Activated naive CD4-positive, alpha-beta T cell treated with anti-CD3 and anti-CD28 coated beads, Interleukin-2, amount 50 U/mL, for 72 hours (primary cell): ENCODE data around the gene KCNA4. TPM values are rescaled to one million over a fixed set of nuclear protein-coding genes. Genes with fewer than 3 reads are reported as not detected.
"Not testable (repeated sequence)": the region's sequence is repeated elsewhere in the genome, so short reads cannot be mapped to it uniquely, and the experiment has no call there.

Experiments used
- ATAC-seq, 2 donors: fragments of 150-1000 bp; cut with Tn5 transposase; 2 replicates each; pipeline ENCODE4 v1.10.0; 2021; ENCODE audit warnings: mild to moderate bottlenecking in 2 of 2, moderate library complexity in 2 of 2
- DNase-seq, 2 donors: peaks; one replicate each; pipeline ENCODE4 v3.0.0; 2021 to 2022; ENCODE audit warnings: low spot score in 2 of 2
- H3K27ac Mint-ChIP-seq, 2 donors: one replicate each; pipeline ENCODE4 v1.8.0; 2022; ENCODE audit warnings: mild to moderate bottlenecking in 2 of 2, mixed read lengths in 2 of 2
- H3K36me3 Mint-ChIP-seq, 2 donors: one replicate each; pipeline ENCODE4 v1.8.0; 2022; ENCODE audit warnings: mixed read lengths in 2 of 2
- H3K9me3 Mint-ChIP-seq, 2 donors: one replicate each; pipeline ENCODE4 v1.8.0; 2022; ENCODE audit warnings: mixed read lengths in 2 of 2
- total RNA-seq, 2 donors: library from RNA; stranded (reverse); gene quantifications; one replicate each; pipeline ENCODE4 v1.2.3, GENCODE V29; 2022

The KCNA4 gene
- total RNA-seq, 2 donors from 2014 or later = not detected

DNA sequence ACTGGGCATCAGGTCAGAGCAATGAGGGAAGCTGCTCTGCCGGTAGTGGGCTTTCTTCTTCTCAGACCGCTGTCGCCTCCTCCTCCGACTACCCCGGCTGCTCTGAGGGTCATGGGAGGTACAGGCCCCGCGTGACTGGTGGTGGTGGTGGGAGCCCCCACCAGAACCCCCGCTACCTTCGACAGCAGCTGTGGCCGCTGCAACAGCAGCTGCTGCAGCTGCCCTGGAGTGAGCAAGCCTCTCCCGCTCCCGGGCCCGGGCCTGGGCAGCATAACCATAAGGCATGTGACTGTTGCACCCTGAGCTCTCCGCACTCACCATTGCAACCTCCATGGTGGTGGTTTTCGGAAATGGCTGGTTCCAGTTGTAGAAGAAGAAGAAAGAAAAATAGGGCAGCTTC, 4.5 kb downstream of the KCNA4 start:
- no peak overlapping the region for H3K27ac Mint-ChIP-seq
- ATAC-seq = no peak
- peaks cover 4 to 7% of the 10 kb centered on the region in 2 donors for H3K9me3 Mint-ChIP-seq
- peaks cover 4 to 10% of the 10 kb centered on the region in 2 donors for H3K36me3 Mint-ChIP-seq
- no peak for DNase-seq

DNA sequence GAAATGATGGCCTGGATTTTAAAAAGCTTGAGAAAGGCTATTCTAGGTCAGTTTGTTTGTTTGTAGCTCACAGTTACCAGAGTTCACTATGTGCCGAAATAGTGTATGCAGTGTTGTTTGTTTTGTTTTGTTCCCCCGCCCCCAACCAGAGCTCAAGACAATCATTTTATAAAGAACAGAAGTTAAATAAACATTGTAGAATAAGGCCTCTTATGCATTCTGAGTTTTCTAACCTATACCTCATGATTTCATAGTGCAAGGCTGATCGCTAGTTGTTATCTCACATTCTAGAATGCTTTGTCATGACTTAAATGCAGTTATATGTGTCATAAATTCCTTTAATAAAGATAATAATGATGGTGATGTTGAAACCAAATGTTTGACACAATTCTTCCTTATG, 7.8 kb downstream of the KCNA4 start:
- Mint-ChIP-seq H3K9me3 (peaks cover 4 to 11% of the 10 kb centered on the region in 2 donors), H3K27ac (no peak overlapping the region), H3K36me3 (peaks cover 4 to 10% of the 10 kb centered on the region in 2 donors)
- DNase-seq (no peak), ATAC-seq (no peak)

DNA sequence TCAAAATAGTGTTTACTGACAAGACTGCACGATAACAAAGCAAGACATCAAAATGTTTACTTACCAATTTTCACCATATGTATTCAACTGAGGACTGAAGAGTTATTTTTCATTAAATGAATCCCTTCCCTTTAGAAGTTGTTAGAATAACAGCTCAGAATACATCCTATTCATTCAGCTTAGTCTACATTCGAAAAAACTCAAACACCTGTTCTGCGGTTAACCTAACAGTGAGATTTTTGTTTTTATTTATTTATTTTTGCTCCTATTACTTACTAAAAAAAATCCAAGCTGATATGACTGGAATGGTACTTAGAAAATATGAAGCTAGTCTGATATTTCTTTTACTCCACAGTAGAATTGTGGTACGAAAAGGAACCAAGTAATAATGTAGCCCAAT, 10.0 kb downstream of the KCNA4 start:
- ATAC-seq = no peak

DNA sequence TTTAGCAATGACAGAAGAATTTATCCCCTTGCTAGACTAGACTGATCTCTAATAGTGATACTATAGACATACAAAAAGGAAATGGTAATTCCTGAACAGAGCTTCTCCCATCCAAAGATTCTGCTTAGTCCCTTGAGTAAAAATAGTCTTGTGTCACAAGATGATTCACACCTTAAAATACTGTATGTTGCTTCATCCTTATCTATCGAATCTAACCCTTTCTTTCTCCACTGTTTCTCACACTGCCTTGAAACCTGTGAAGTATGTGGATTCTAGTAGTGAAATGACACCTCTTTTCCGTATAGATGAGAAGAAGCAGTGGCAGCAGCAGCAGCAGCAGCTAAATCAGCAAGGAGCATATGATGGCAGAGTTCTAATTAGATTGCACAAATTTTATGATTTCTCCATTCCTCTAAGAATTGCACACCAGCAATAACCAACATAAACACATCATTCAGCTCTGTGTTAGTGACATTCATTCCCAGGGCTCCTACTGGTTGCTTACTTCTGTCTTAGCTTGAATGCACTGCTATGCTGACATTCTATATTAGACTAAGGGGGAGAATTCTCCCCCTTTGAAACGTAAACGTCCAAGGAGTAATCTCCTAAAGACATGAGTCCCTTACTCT, 14.6 kb downstream of the KCNA4 start:
- DNase-seq = no peak
- peaks cover 0 to 3% of the 10 kb centered on the region in 2 donors for H3K9me3 Mint-ChIP-seq
- ATAC-seq = no peak
- no peak overlapping the region for H3K27ac Mint-ChIP-seq
- H3K36me3 Mint-ChIP-seq = no peaks in the 10 kb centered on the region

More for the DNA sequence above, 10.0 kb downstream of the KCNA4 start:
- no peak overlapping the region for H3K27ac Mint-ChIP-seq
- H3K9me3 Mint-ChIP-seq = peaks cover 2 to 9% of the 10 kb centered on the region in 2 donors
- H3K36me3 Mint-ChIP-seq = peaks cover 2 to 9% of the 10 kb centered on the region in 2 donors
- DNase-seq = no peak

DNA sequence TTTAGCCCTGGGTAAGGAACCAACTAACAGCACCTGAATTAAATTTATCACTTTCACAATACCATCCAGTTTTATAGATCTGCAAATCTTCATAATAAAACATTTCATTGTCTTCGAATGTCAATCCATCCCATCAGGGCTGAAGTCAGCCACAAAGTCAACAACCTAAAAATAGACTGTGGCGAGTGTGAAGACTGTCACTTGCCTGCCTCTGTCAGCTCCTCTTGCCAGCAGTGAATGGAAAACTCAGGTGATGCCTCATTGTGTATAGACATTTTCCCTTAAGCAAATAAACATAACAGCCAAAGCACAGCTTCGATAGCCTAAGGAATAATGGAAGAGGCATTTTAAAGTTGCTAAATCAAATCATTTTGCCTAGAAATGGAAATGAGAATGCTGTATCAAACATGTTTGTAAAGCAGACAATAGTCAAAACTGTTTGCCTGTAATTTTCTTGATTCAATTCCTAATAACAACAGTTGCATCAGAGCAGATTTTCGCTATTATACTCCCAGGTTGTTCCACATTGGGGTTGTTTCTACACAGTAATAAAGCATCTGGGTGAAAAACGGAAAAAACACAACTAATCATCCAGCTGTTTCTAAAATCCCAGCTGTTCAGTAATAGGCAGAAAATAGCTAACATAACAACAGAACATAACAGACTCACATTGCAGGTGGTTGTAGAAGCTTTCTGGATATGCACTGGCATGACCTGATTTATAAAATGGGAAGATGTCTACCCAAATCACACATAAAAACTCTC, 15.7 kb downstream of the KCNA4 start:
- Mint-ChIP-seq H3K27ac (no peak overlapping the region), H3K9me3 (no peaks in the 10 kb centered on the region), H3K36me3 (no peaks in the 10 kb centered on the region)
- ATAC-seq (no peak), DNase-seq (no peak)

DNA sequence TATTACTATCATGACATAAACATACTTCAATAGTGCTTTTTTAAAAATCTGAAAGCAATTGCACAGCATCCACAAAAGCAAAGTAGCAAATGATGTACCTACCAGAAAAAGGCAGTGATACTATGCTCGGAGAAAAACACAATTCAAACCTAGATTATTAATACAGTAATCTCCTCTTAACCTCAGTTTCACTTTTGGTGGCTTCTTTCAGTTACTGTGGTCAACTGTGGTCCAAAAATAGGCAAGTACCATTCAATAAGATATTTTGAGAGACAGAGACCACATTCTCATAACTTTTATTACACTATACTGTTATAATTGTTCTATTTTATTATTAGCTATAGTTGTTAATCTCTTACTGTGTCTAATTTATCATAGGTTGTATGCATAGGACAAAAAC, 20.8 kb downstream of the KCNA4 start:
- DNase-seq (no peak), ATAC-seq (no peak)
- Mint-ChIP-seq H3K36me3 (no peaks in the 10 kb centered on the region), H3K27ac (no peak overlapping the region), H3K9me3 (peaks cover 6 to 13% of the 10 kb centered on the region in 2 donors)

DNA sequence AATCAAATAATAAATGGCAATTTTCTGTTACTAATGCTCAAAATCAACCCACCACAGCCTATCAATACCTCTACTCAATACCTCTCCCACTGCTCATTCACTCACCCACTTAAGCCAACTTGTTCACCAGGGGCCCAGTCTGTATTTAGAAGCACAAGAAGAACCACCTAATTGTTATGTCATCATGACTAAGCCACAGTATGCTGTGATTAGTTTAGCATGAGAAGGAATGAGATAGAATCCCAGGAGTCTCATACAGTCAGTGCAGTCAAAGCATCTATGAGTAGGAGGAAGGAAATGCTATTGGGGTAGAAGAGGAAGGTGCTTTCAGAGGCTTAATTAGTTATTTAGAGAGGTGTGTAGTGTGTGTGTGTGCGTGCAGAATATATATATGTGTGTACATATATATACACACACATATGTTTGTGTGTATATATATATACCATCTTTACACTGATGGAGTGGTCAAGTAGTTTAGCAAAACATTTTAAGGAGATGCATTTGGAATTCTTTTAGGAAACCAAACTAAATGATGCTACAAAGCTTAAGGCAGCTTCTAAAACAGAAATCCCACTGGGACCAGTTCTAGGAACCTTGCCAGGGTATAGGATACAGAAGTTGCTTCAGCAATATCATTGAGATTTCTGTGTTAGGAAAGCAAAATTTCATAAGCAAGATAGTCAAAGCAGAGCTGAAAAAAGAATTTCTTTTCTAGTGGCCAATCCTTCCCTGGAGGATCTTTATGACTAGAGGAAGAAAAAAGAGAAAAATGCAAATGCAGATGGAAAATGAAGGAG, 27.5 kb downstream of the KCNA4 start:
- ATAC-seq (no peak), DNase-seq (no peak)
- Mint-ChIP-seq H3K27ac (no peak overlapping the region), H3K36me3 (no peaks in the 10 kb centered on the region), H3K9me3 (peaks cover 0 to 8% of the 10 kb centered on the region in 2 donors)

DNA sequence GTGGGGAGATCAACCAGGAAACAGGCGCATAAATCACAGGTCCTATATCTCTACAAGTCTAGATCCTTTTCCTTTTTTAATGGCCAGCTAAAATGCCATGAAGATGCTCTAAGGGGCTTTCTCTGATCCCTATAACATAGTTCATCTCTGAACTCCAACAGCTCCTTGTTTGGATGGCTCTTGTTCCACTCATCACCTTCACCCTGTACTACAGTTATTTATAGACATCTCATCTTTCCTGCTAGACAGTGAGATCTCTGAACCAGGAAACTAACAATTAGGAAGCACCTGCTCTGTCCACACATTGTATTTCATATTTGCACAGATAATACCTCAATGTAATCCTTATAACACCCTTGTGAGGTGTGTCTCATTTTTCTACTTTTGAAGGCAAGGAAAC, 31.6 kb downstream of the KCNA4 start:
- H3K27ac Mint-ChIP-seq = no peak overlapping the region

DNA sequence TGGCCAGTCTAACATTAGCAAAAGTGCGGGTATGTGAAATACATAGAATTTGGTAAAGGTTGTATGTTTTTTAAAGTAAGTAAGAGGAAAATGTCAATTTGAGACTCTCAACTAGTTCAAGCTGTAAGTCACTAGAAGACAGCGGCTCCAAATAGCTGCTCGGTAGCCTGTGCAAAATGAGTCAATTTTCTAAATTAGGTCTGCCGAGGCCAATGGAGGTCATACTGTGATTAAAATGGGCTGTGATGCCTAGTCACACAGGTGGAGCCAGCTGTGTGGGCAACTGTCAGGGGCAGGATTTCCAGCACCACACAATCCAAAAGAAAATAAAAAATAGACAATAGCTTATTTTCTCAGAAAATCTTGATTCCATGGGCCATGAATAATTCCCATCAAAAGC, 32.3 kb downstream of the KCNA4 start:
- H3K36me3 Mint-ChIP-seq = no peaks in the 10 kb centered on the region
- no peak overlapping the region for H3K27ac Mint-ChIP-seq
- ATAC-seq (no peak), DNase-seq (no peak)
- peaks cover 0 to 2% of the 10 kb centered on the region in 2 donors for H3K9me3 Mint-ChIP-seq

More for the DNA sequence above, 31.6 kb downstream of the KCNA4 start:
- Mint-ChIP-seq H3K36me3 (no peaks in the 10 kb centered on the region), H3K9me3 (no peaks in the 10 kb centered on the region)
- ATAC-seq = no peak
- DNase-seq = no peak

DNA sequence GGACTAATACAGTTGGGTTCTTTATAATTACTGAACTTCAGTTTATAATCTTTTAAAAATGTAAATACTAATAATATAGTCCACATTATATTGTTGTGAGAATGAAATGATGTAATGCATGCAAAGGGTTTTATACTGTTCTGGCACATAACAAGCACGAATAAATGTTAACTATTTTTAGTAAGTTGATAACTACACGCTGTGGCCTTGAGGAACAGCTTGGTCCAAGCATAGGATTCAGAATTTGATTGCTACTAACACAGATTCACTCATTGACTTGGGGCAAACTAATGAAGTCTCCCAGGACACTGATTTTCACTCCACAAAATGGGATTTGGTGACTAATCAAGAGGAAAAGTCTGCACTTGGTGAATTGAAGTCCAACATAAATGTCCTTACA, 38.3 kb downstream of the KCNA4 start:
- DNase-seq (no peak), ATAC-seq (no peak)
- no peak overlapping the region for H3K27ac Mint-ChIP-seq
- peaks cover 9% of the 10 kb centered on the region in 2 donors for H3K36me3 Mint-ChIP-seq
- H3K9me3 Mint-ChIP-seq = peaks cover 28 to 36% of the 10 kb centered on the region in 2 donors

DNA sequence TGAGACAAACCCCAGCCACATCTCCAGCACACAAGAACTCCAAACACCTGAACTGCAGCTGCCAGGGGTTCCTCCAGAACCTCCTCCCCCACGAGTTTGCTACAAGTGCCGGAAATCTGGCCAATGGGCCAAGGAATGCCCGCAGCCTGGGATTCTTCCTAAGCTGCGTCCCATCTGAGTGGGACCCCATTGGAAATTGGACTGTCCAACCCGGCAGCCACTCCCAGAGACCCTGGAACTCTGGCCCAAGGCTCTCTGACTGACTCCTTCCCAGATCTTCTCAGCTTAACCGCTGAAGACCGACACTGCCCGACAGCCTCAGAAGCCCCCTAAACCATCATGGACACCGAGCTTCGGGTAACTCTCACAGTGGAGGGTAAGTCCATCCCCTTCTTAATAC, 41.2 kb downstream of the KCNA4 start:
- DNase-seq, H3K36me3 Mint-ChIP-seq, ATAC-seq, H3K27ac Mint-ChIP-seq: not testable (repeated sequence)
- peaks cover 33 to 36% of the 10 kb centered on the region in 2 donors for H3K9me3 Mint-ChIP-seq

DNA sequence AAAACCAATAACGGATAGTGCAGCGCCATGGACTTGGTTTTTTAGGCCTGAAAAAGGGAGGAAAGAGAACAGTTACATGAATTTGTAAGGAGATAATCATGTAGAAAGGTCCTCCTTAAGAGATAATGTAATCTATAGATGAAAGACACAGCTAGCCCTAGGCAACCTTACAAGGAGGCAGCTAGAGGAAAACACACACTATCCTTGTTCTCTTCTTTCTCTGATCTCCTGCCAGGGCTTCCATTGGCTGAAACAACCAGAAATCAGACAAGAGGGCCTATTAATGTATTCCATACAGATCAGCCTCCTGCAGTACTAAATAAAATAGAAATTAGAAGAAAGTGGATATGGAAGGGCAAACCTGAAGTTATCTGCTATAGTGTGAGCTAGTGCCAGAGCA, 53.0 kb downstream of the KCNA4 start:
- ATAC-seq (no peak), DNase-seq (no peak)
- Mint-ChIP-seq H3K9me3 (peaks cover 4 to 12% of the 10 kb centered on the region in 2 donors), H3K36me3 (no peaks in the 10 kb centered on the region), H3K27ac (no peak overlapping the region)

DNA sequence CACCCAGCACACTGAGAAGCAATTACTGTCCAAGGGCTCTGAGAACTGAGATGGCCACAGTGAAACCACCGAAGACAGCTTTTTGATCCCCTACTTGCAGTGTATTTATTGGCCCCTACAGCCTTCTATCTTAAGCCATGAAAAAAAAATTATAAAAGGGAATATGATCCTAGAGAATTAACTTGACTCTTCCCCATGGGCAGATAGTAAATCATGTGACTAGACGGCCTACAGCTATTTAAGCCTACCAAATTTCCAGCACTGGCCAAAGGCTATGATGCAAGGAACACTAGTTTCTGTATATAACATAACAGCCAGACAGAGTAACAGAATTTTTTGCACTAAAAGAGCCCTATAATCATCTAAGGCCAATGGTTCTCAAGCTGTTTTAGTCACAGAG, 53.8 kb downstream of the KCNA4 start:
- no peak for ATAC-seq
- Mint-ChIP-seq H3K9me3 (peaks cover 4 to 13% of the 10 kb centered on the region in 2 donors), H3K27ac (no peak overlapping the region), H3K36me3 (no peaks in the 10 kb centered on the region)
- DNase-seq = no peak

DNA sequence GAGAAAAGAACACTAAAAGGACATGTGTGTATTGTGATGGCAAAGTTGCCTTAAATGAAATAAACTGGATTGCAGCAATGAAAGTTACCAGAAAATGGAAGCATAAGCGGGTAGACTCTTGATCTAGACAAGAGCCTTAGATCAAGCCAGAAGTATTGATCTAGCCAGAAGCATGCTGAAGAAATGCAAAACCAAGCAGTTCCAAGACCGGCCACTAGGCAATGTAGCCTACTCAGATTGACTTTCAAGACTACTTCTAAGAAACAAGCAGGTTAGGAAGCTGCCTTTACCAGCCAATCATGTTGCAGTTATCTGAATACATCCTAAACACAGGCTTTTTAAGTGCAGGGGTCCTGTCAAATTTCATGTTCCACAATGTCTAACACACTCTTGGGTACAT, 54.6 kb downstream of the KCNA4 start:
- H3K27ac Mint-ChIP-seq = no peak overlapping the region

More for the DNA sequence above, 54.6 kb downstream of the KCNA4 start:
- DNase-seq = no peak
- Mint-ChIP-seq H3K36me3 (no peaks in the 10 kb centered on the region), H3K9me3 (peaks cover 4 to 16% of the 10 kb centered on the region in 2 donors)
- ATAC-seq = no peak
